WTC11 (cell line): ENCODE measurements around the gene BPNT1.

Source experiments
- CTCF ChIP-seq: fragments of 200-600 bp; IDR thresholded peaks from 2 replicates; pipeline ENCODE4 v1.8.0; 2022; ENCODE audit warnings: antibody characterized with exemption
- E2F1 ChIP-seq: sonication (generic); formaldehyde crosslinking; IDR thresholded peaks from 2 replicates; pipeline ENCODE4 v1.8.0; 2022; ENCODE audit warnings: mild to moderate bottlenecking, missing genetic modification reagents
- ETV6 ChIP-seq: sonication (generic); formaldehyde crosslinking; IDR thresholded peaks from 2 replicates; pipeline ENCODE4 v1.8.1; 2022; ENCODE audit warnings: mild to moderate bottlenecking, missing genetic modification reagents
- GABPB1 ChIP-seq: sonication (generic); formaldehyde crosslinking; IDR thresholded peaks from 2 replicates; pipeline ENCODE4 v1.8.1; 2023; ENCODE audit warnings: mild to moderate bottlenecking, missing genetic modification reagents
- HMGXB4 ChIP-seq: sonication (generic); formaldehyde crosslinking; IDR thresholded peaks from 2 replicates; pipeline ENCODE4 v1.8.1; 2023; ENCODE audit warnings: mild to moderate bottlenecking, moderate library complexity, missing genetic modification reagents
- IRF1 ChIP-seq: sonication (generic); formaldehyde crosslinking; IDR thresholded peaks from 2 replicates; pipeline ENCODE4 v1.8.0; 2023; ENCODE audit warnings: missing genetic modification reagents
- MAX ChIP-seq: sonication (generic); formaldehyde crosslinking; IDR thresholded peaks from 2 replicates; pipeline ENCODE4 v1.8.0; 2022; ENCODE audit warnings: mild to moderate bottlenecking, missing genetic modification reagents
- NFATC4 ChIP-seq: fragments of 250-450 bp; sonication (Bioruptor Pico); IDR thresholded peaks from 2 replicates; pipeline ENCODE4 v1.9.0; 2021; ENCODE audit warnings: mild to moderate bottlenecking
- NFE2L1 ChIP-seq: sonication (generic); formaldehyde crosslinking; IDR thresholded peaks from 2 replicates; pipeline ENCODE4 v1.8.1; 2023; ENCODE audit warnings: missing genetic modification reagents
- RORB ChIP-seq: fragments of 250-450 bp; sonication (Bioruptor Pico); IDR thresholded peaks from 2 replicates; pipeline ENCODE4 v1.9.0; 2021; ENCODE audit warnings: mild to moderate bottlenecking
- SOX15 ChIP-seq: fragments of 250-450 bp; sonication (Bioruptor Pico); IDR thresholded peaks from 2 replicates; pipeline ENCODE4 v1.9.0; 2021; ENCODE audit warnings: mild to moderate bottlenecking
- STAT6 ChIP-seq: sonication (generic); formaldehyde crosslinking; conservative IDR thresholded peaks from 2 replicates; pipeline ENCODE4 v1.8.1; 2023; ENCODE audit warnings: mild to moderate bottlenecking, low read depth, missing genetic modification reagents, moderate library complexity
- USF2 ChIP-seq: sonication (generic); formaldehyde crosslinking; IDR thresholded peaks from 2 replicates; pipeline ENCODE4 v1.8.1; 2023; ENCODE audit warnings: mild to moderate bottlenecking, missing genetic modification reagents, moderate library complexity
- ZNF138 ChIP-seq: sonication (generic); formaldehyde crosslinking; conservative IDR thresholded peaks from 2 replicates; pipeline ENCODE4 v1.8.1; 2022; ENCODE audit warnings: mild to moderate bottlenecking, moderate library complexity, missing genetic modification reagents

- TF ChIP-seq MAX: no peak
- no peak for TF ChIP-seq CTCF
- no peak for TF ChIP-seq HMGXB4 (CRISPR knock-in tag)
- no peak for TF ChIP-seq NFE2L1 (CRISPR knock-in tag)
- no peak for TF ChIP-seq NFATC4 (CRISPR knock-in tag)
- TF ChIP-seq ETV6 (CRISPR knock-in tag): no peak
- no peak for TF ChIP-seq IRF1 (CRISPR knock-in tag)
- TF ChIP-seq GABPB1 (CRISPR knock-in tag): no peak
- no peak for TF ChIP-seq RORB (CRISPR knock-in tag)
- TF ChIP-seq ZNF138 (CRISPR knock-in tag): no peak
- TF ChIP-seq E2F1 (CRISPR knock-in tag): no peak
- TF ChIP-seq STAT6 (CRISPR knock-in tag): no peak
- no peak for TF ChIP-seq USF2 (CRISPR knock-in tag)
- TF ChIP-seq SOX15 (CRISPR knock-in tag): no peak
Observed at GRCh38 chr1:220038640-220039039, 50.9 kb downstream of the BPNT1 start.
